Esophagus squamous epithelium (tissue), 5 donors: ENCODE results near the gene ANKRD13B. TPM values are rescaled to one million over a fixed set of nuclear protein-coding genes. Genes with fewer than 3 reads are reported as not detected.

Experiments used
- DNase-seq: peaks from one replicate; lab custom pipeline; 2025; lab: John Stamatoyannopoulos, UW
- H3K27ac ChIP-seq, 4 donors: fragments of 200-600 bp; sonication (generic); one replicate each; pipeline ENCODE4 v1.5.1; 2016 to 2019; ENCODE audit warnings: mild to moderate bottlenecking in 1 of 4
- H3K27me3 ChIP-seq, 4 donors: fragments of 200-600 bp; sonication (generic); 1 replicate in 3 of 4; 2 replicates in 1 of 4; pipeline versions ENCODE4 v1.5.1 to v1.6.0; 2017 to 2021; ENCODE audit warnings: antibody characterized with exemption in 1 of 4
- H3K36me3 ChIP-seq, 3 donors: fragments of 200-600 bp; sonication (generic); one replicate each; pipeline ENCODE4 v1.5.1; 2016 to 2019
- H3K4me1 ChIP-seq, 3 donors: fragments of 200-600 bp; sonication (generic); one replicate each; pipeline ENCODE4 v1.5.1; 2017 to 2019
- H3K4me3 ChIP-seq, 4 donors: fragments of 200-600 bp; sonication (generic); 1 replicate in 3 of 4; 2 replicates in 1 of 4; pipeline ENCODE4 v1.5.1; 2016 to 2019; ENCODE audit warnings: mild to moderate bottlenecking in 2 of 4, moderate library complexity in 1 of 4
- H3K9me3 ChIP-seq, 3 donors: fragments of 200-600 bp; sonication (generic); one replicate each; pipeline ENCODE4 v1.5.1; 2016 to 2019
- CTCF ChIP-seq, 6 experiments: fragments of 450-650 bp in 4 of 6; fragments of 200-600 bp in 2 of 6; sonication (generic) in 2 of 6; IDR thresholded peaks; one replicate each; pipeline ENCODE4 v1.5.1; 2016 to 2019; ENCODE audit warnings: antibody characterized with exemption in 6 of 6, mild to moderate bottlenecking in 4 of 6, moderate library complexity in 4 of 6
- POLR2A ChIP-seq, 4 donors: fragments of 450-650 bp; IDR thresholded peaks; one replicate each; pipeline ENCODE4 v1.6.1; 2017; ENCODE audit warnings: antibody characterized with exemption in 4 of 4, mild to moderate bottlenecking in 4 of 4, moderate library complexity in 3 of 4
- WGBS, 2 donors: methylation state at CpG; one replicate each; pipeline ENCODE4 v1.1.5; 2018; 5-methylcytosine and 5-hydroxymethylcytosine counted together
- intact Hi-C: fragments of 100-400 bp; cut with DNase I; formaldehyde crosslinking; loops from one replicate; pipeline ENCODE4 v1.15.0; 2022
- total RNA-seq, 4 donors: library from RNA; depleted of rRNA; stranded (reverse); fragments of >200 nt; gene quantifications; one replicate each; pipeline ENCODE4 v1.1.0, GENCODE V29; 2016
- donor health status: DM: yes; HTN: yes; CAD: no.

ANKRD13B gene
- total RNA-seq, 4 donors from 2014 or later, result 3.3 to 18.7 (median 10.2) TPM

DNA sequence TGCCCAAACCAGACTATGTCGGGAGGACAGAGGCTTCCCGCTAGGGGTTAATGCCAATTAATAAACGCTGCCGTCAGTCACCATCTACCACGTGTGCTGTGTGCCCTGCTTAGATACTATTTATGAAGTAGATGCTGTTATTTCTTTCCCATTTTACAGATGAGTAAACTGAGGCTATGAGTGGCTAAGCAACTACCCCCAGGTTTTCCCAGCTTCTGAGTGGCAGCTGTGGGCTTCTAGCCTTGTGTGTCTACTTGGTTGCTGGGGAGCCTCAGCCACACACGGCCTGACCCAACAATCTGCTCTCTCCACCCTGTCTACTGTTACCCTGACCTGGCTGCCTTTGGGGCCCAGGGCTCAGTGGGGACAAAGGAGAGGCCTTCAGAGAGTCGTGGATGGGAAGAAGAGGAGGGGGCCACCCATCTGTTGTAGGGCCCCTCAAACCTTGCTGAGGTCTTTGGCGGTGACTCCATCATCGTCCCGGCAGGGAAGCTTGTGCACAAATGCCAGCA, 10.6 kb upstream of the ANKRD13B start:
- Histone ChIP-seq H3K27ac (peak overlapping the region in 3 of 4 donors; percentile 42 to 93 (median 90)), H3K27me3 (no peaks in the 10 kb centered on the region), H3K9me3 (no peaks in the 10 kb centered on the region), H3K36me3 (peaks cover 0 to 56% (median 25%) of the 10 kb centered on the region in 3 donors), H3K4me1 (peaks cover 62 to 98% (median 63%) of the 10 kb centered on the region in 3 donors), H3K4me3 (no peak overlapping the region)
- TF ChIP-seq POLR2A (IDR thresholded peaks at IDR 0.05), result no peak
- TF ChIP-seq CTCF (IDR thresholded peaks at IDR 0.05), result no peak
- WGBS, 2 donors, result 54 to 63% methylated on average over 6 to 7 of the region's 10 CpGs
- no peak for DNase-seq
- intact Hi-C loops, result no loop called here

- peak overlapping the region; percentile 42 to 93 (median 84) for H3K27ac ChIP-seq
- no peaks in the 10 kb centered on the region for H3K27me3 ChIP-seq
- intact Hi-C loops, result no loop called here
- no peak overlapping the region for H3K4me3 ChIP-seq
- no peaks in the 10 kb centered on the region for H3K9me3 ChIP-seq
- DNase-seq, result no peak
- peaks cover 0 to 52% (median 20%) of the 10 kb centered on the region in 3 donors for H3K36me3 ChIP-seq
- 88% methylated on average over 4 to 5 of the region's 13 CpGs for WGBS, 2 donors
- TF ChIP-seq CTCF (IDR thresholded peaks at IDR 0.05) (no peak), POLR2A (IDR thresholded peaks at IDR 0.05) (no peak)
- peaks cover 63 to 98% (median 66%) of the 10 kb centered on the region in 3 donors for H3K4me1 ChIP-seq
Observed at GRCh38 chr17:29582772-29583171, 10.2 kb upstream of the ANKRD13B start.

- H3K27me3 ChIP-seq, result no peaks in the 10 kb centered on the region
- DNase-seq, result no peak
- 48 to 61% methylated on average over 5 to 14 of the region's 16 CpGs for WGBS, 2 donors
- peaks cover 66 to 98% (median 69%) of the 10 kb centered on the region in 3 donors for H3K4me1 ChIP-seq
- peak overlapping the region; percentile 42 to 93 (median 84) for H3K27ac ChIP-seq
- no peaks in the 10 kb centered on the region for H3K9me3 ChIP-seq
- H3K4me3 ChIP-seq, result no peak overlapping the region
- intact Hi-C loops, result no loop called here
- H3K36me3 ChIP-seq, result peaks cover 0 to 44% (median 12%) of the 10 kb centered on the region in 3 donors
- TF ChIP-seq POLR2A (IDR thresholded peaks at IDR 0.05) (no peak), CTCF (IDR thresholded peaks at IDR 0.05) (no peak)
Observed at GRCh38 chr17:29583324-29584248, 9.3 kb upstream of the ANKRD13B start.

- H3K4me1 ChIP-seq, result peaks cover 66 to 91% (median 69%) of the 10 kb centered on the region in 3 donors
Observed at GRCh38 chr17:29584452-29585079, 8.4 kb upstream of the ANKRD13B start.

More at GRCh38 chr17:29584452-29585079, 8.4 kb upstream of the ANKRD13B start:
- TF ChIP-seq CTCF (IDR thresholded peaks at IDR 0.05) (no peak), POLR2A (IDR thresholded peaks at IDR 0.05) (no peak)
- H3K9me3 ChIP-seq, result no peaks in the 10 kb centered on the region
- H3K27me3 ChIP-seq, result no peaks in the 10 kb centered on the region
- intact Hi-C loops, result no loop called here
- 40 to 58% methylated on average over 1 to 8 of the region's 12 CpGs for WGBS, 2 donors
- H3K4me3 ChIP-seq, result peak overlapping the region in 3 of 4 donors; percentile 19 to 52 (median 31)
- peaks cover 0 to 34% (median 7%) of the 10 kb centered on the region in 3 donors for H3K36me3 ChIP-seq
- no peak for DNase-seq
- peak overlapping the region; percentile 42 to 93 (median 87) for H3K27ac ChIP-seq
